ENCODE data around the gene PCSK5. TPM values are rescaled to one million over a fixed set of nuclear protein-coding genes. Genes with fewer than 3 reads are reported as not detected.

Gene PCSK5
- total and polyA plus RNA-seq, 2 donors (not counting 3 experiments of a cell fraction or from before 2014, with no cell fraction given), result 2.6 to 4.8 TPM

GRCh38 chr9:76143834-76144233, 253.4 kb downstream of the PCSK5 start:
- Histone ChIP-seq H4K20me1 (replicated peaks; ENCODE audit: control insufficient read depth, extremely low read depth, insufficient read depth, low read length) (no peaks in the 10 kb centered on the region), H3K9me3 (replicated peaks; ENCODE audit: control insufficient read depth, insufficient read depth, low read length) (no peaks in the 10 kb centered on the region), H3K36me3 (ENCODE audit: control insufficient read depth in 2 of 2, extremely low read depth in 1 of 2, insufficient read depth in 2 of 2, low read length in 2 of 2) (no peaks in the 10 kb centered on the region), H3K4me3 (replicated peaks in 1 of 3; ENCODE audit: insufficient read depth in 1 of 3, low read depth in 1 of 3, low read length in 3 of 3) (no peak overlapping the region), H3K4me2 (ENCODE audit: insufficient read depth, low read length) (no peak overlapping the region), H3K27me3 (ENCODE audit: control insufficient read depth in 2 of 2, insufficient read depth in 2 of 2, low read length in 2 of 2) (no peaks in the 10 kb centered on the region), H3K79me2 (ENCODE audit: control insufficient read depth, insufficient read depth, low read length) (no peaks in the 10 kb centered on the region), H3K9me1 (replicated peaks; ENCODE audit: control insufficient read depth, extremely low read depth, insufficient read depth, low read length) (no peaks in the 10 kb centered on the region), H2AFZ (ENCODE audit: low read depth, low read length) (no peak overlapping the region), H3K9ac (replicated peaks; ENCODE audit: extremely low read depth, insufficient read depth, low read length) (no peak overlapping the region), H3K4me1 (ENCODE audit: control insufficient read depth, extremely low read depth, insufficient read depth, low read length) (no peaks in the 10 kb centered on the region), H3K27ac (ENCODE audit: insufficient read depth, low read depth, low read length) (no peak overlapping the region)
- intact Hi-C loops (cut with micrococcal nuclease), result loop anchor here (10.0 kb wide), 1 partner anchor 61 kb away; no protein-coding TSS in a partner anchor
- ChIA-PET POLR2A (no interaction called here), CTCF (no interaction called here)
- no TSS peak for BruUV-seq (replicated peaks)
- DNase-seq (ENCODE audit: low read depth, low spot score) (no peak), FAIRE-seq (no peak)
- dilution Hi-C loops (cut with MboI; ENCODE audit: extremely low pct_ligation_motif_present, low sequenced_read_pairs), result no loop called here
- TF ChIP-seq POLR2AphosphoS5 (IDR thresholded peaks at IDR 0.05; ENCODE audit: insufficient read depth, low read depth, low read length) (no peak), MAX (IDR thresholded peaks at IDR 0.05; ENCODE audit: insufficient read depth, insufficient read length) (no peak), FOS (IDR thresholded peaks at IDR 0.05; ENCODE audit: borderline replicate concordance, insufficient read depth, low read length) (no peak)

- no peaks in the 10 kb centered on the region for H3K9me3 ChIP-seq (replicated peaks; ENCODE audit: control insufficient read depth, insufficient read depth, low read length)
- no peaks in the 10 kb centered on the region for H4K20me1 ChIP-seq (replicated peaks; ENCODE audit: control insufficient read depth, extremely low read depth, insufficient read depth, low read length)
- H3K4me2 ChIP-seq (ENCODE audit: insufficient read depth, low read length), result no peak overlapping the region
- ChIA-PET POLR2A (no interaction called here), CTCF (no interaction called here)
- H3K27ac ChIP-seq (ENCODE audit: insufficient read depth, low read depth, low read length), result no peak overlapping the region
- no peak overlapping the region for H3K4me3 ChIP-seq (replicated peaks in 1 of 3; ENCODE audit: insufficient read depth in 1 of 3, low read depth in 1 of 3, low read length in 3 of 3)
- H3K9me1 ChIP-seq (replicated peaks; ENCODE audit: control insufficient read depth, extremely low read depth, insufficient read depth, low read length), result no peaks in the 10 kb centered on the region
- H3K4me1 ChIP-seq (ENCODE audit: control insufficient read depth, extremely low read depth, insufficient read depth, low read length), result no peaks in the 10 kb centered on the region
- BruUV-seq (replicated peaks), result no TSS peak
- no peak for DNase-seq (ENCODE audit: low read depth, low spot score)
- dilution Hi-C loops (cut with MboI; ENCODE audit: extremely low pct_ligation_motif_present, low sequenced_read_pairs) (no loop called here), intact Hi-C loops (cut with micrococcal nuclease) (no loop called here)
- H3K27me3 ChIP-seq (ENCODE audit: control insufficient read depth in 2 of 2, insufficient read depth in 2 of 2, low read length in 2 of 2), result no peaks in the 10 kb centered on the region
- H3K36me3 ChIP-seq (ENCODE audit: control insufficient read depth in 2 of 2, extremely low read depth in 1 of 2, insufficient read depth in 2 of 2, low read length in 2 of 2), result no peaks in the 10 kb centered on the region
- no peak overlapping the region for H3K9ac ChIP-seq (replicated peaks; ENCODE audit: extremely low read depth, insufficient read depth, low read length)
- H2AFZ ChIP-seq (ENCODE audit: low read depth, low read length), result no peak overlapping the region
- FAIRE-seq, result no peak
- H3K79me2 ChIP-seq (ENCODE audit: control insufficient read depth, insufficient read depth, low read length), result no peaks in the 10 kb centered on the region
- TF ChIP-seq JUN (IDR thresholded peaks at IDR 0.05; ENCODE audit: borderline replicate concordance, insufficient read depth, insufficient read length, low read depth) (no peak), POLR2AphosphoS5 (IDR thresholded peaks at IDR 0.05; ENCODE audit: insufficient read depth, low read depth, low read length) (no peak), POLR2A (IDR thresholded peaks at IDR 0.05; ENCODE audit: low read depth, low read length) (no peak), MAX (IDR thresholded peaks at IDR 0.05; ENCODE audit: insufficient read depth, insufficient read length) (no peak), GATA2 (IDR thresholded peaks at IDR 0.05; ENCODE audit: insufficient read depth, insufficient read length, low read depth, low read length) (no peak), CTCF (IDR thresholded peaks at IDR 0.05; ENCODE audit: extremely low read depth in 1 of 2, insufficient read depth in 1 of 2, low read depth in 1 of 2, low read length in 2 of 2) (no peak), FOS (IDR thresholded peaks at IDR 0.05; ENCODE audit: borderline replicate concordance, insufficient read depth, low read length) (no peak), EZH2 (IDR thresholded peaks at IDR 0.05; ENCODE audit: borderline replicate concordance, low read depth, low read length, severe bottlenecking) (no peak), MYC (IDR thresholded peaks at IDR 0.05; ENCODE audit: low read depth, low read length) (no peak)
Measured at GRCh38 chr9:76150013-76150412, 259.5 kb downstream of the PCSK5 start.
